Osteocyte (in vitro differentiated cells): ENCODE measurements around the gene IGSF3. TPM values are rescaled to one million over a fixed set of nuclear protein-coding genes. Genes with fewer than 3 reads are reported as not detected.

ENCODE experiments used
- DNase-seq: peaks from one replicate; pipeline ENCODE4 v3.0.0; 2021; ENCODE audit warnings: mixed read lengths; ENCODE audit not compliant: unreplicated experiment; ENCODE audit errors: extremely low spot score
- H3K27ac Mint-ChIP-seq: one replicate; pipeline ENCODE4 v1.8.0; 2021; ENCODE audit warnings: mild to moderate bottlenecking, mixed read lengths; ENCODE audit not compliant: unreplicated experiment
- H3K27me3 Mint-ChIP-seq: one replicate; pipeline ENCODE4 v1.8.0; 2021; ENCODE audit warnings: mixed read lengths; ENCODE audit not compliant: unreplicated experiment
- H3K36me3 Mint-ChIP-seq: one replicate; pipeline ENCODE4 v1.8.0; 2021; ENCODE audit warnings: mixed read lengths; ENCODE audit not compliant: unreplicated experiment
- H3K4me1 Mint-ChIP-seq: one replicate; pipeline ENCODE4 v1.8.0; 2021; ENCODE audit warnings: mixed read lengths; ENCODE audit not compliant: unreplicated experiment
- H3K4me3 Mint-ChIP-seq: one replicate; pipeline ENCODE4 v1.8.0; 2021; ENCODE audit warnings: mild to moderate bottlenecking, moderate library complexity, mixed read lengths; ENCODE audit not compliant: unreplicated experiment
- H3K9me3 Mint-ChIP-seq: one replicate; pipeline ENCODE4 v1.8.0; 2021; ENCODE audit warnings: mixed read lengths; ENCODE audit not compliant: unreplicated experiment
- total RNA-seq: library from RNA; stranded (reverse); gene quantifications from 2 replicates; pipeline ENCODE4 v1.2.1, GENCODE V29; 2021
- TF ChIP-seq, protein P1 (sequence below): fragments of 200-600 bp; sonication (generic); IDR thresholded peaks from 2 replicates; pipeline ENCODE4 v1.5.0; 2021; ENCODE audit warnings: antibody characterized with exemption, mild to moderate bottlenecking, moderate library complexity

Gene IGSF3
- total RNA-seq, 1 donor from 2014 or later = 43.2 TPM

- TF ChIP-seq, protein P1, sequence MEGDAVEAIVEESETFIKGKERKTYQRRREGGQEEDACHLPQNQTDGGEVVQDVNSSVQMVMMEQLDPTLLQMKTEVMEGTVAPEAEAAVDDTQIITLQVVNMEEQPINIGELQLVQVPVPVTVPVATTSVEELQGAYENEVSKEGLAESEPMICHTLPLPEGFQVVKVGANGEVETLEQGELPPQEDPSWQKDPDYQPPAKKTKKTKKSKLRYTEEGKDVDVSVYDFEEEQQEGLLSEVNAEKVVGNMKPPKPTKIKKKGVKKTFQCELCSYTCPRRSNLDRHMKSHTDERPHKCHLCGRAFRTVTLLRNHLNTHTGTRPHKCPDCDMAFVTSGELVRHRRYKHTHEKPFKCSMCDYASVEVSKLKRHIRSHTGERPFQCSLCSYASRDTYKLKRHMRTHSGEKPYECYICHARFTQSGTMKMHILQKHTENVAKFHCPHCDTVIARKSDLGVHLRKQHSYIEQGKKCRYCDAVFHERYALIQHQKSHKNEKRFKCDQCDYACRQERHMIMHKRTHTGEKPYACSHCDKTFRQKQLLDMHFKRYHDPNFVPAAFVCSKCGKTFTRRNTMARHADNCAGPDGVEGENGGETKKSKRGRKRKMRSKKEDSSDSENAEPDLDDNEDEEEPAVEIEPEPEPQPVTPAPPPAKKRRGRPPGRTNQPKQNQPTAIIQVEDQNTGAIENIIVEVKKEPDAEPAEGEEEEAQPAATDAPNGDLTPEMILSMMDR = no peak
- Mint-ChIP-seq H3K9me3 (peaks cover 3% of the 10 kb centered on the region), H3K4me1 (peaks cover 18% of the 10 kb centered on the region), H3K27me3 (peaks cover 9% of the 10 kb centered on the region), H3K27ac (no peak overlapping the region), H3K36me3 (peaks cover 2% of the 10 kb centered on the region), H3K4me3 (no peak overlapping the region)
- no peak for DNase-seq
These were observed 38.6 kb upstream of the IGSF3 start for GRCh38 chr1:116706123-116706522.

GRCh38 chr1:116704278-116704677 lies 36.7 kb upstream of the IGSF3 start:
- Mint-ChIP-seq H3K36me3 (peaks cover 2% of the 10 kb centered on the region), H3K9me3 (peaks cover 3% of the 10 kb centered on the region), H3K4me3 (no peak overlapping the region), H3K27ac (no peak overlapping the region), H3K27me3 (peaks cover 9% of the 10 kb centered on the region), H3K4me1 (peaks cover 7% of the 10 kb centered on the region)
- TF ChIP-seq, protein P1 = no peak
- no peak for DNase-seq

- DNase-seq = no peak
- TF ChIP-seq, protein P1 = no peak
- no peaks in the 10 kb centered on the region for H3K27me3 Mint-ChIP-seq
These were observed 32.1 kb upstream of the IGSF3 start for GRCh38 chr1:116699605-116700004.

GRCh38 chr1:116698244-116698595 lies 30.7 kb upstream of the IGSF3 start:
- H3K4me3 Mint-ChIP-seq = no peak overlapping the region
- no peaks in the 10 kb centered on the region for H3K27me3 Mint-ChIP-seq
- H3K36me3 Mint-ChIP-seq = peaks cover 2% of the 10 kb centered on the region
- TF ChIP-seq, protein P1 = no peak
- H3K27ac Mint-ChIP-seq = no peak overlapping the region
- peaks cover 3% of the 10 kb centered on the region for H3K9me3 Mint-ChIP-seq
- DNase-seq = no peak
- peaks cover 30% of the 10 kb centered on the region for H3K4me1 Mint-ChIP-seq

More at GRCh38 chr1:116699605-116700004, 32.1 kb upstream of the IGSF3 start:
- no peak overlapping the region for H3K27ac Mint-ChIP-seq
- H3K4me1 Mint-ChIP-seq = peaks cover 16% of the 10 kb centered on the region
- H3K9me3 Mint-ChIP-seq = peaks cover 3% of the 10 kb centered on the region
- H3K36me3 Mint-ChIP-seq = peaks cover 2% of the 10 kb centered on the region
- no peak overlapping the region for H3K4me3 Mint-ChIP-seq

DNA sequence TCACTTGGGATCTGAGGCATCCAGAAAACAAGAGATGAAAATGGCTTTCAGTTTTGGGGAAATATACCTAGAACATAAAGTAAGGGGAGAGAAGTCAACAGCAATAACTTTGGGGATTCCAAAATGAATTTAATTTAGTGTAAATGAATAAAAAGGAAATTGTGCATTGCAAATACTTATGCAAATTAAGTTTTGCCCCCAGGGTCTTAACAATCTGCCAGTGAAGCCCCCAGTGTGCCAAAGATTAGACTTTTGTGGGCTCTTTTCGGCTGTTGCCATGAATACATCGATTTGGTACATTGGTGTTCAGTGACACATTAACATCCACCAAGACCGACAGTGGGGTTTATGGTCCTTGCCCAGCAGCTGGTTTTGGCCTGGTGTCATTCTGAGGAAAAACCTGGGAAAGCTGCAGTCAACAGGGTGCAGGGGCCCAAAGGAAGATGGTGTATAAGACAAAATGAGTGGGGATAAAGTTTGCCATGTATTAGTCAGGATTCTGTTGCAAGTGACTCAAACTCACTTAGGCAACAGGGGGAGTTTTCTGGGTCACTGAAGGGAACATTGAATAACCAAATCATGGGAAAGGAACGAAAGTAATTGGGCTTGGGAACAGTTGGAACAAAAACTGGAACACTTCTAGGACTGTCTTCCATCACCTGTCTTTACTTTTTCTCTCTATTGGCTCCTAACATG lies 30.2 kb upstream of the IGSF3 start:
- Mint-ChIP-seq H3K36me3 (peaks cover 2% of the 10 kb centered on the region), H3K27ac (no peak overlapping the region), H3K4me1 (peaks cover 34% of the 10 kb centered on the region), H3K4me3 (no peak overlapping the region), H3K27me3 (no peaks in the 10 kb centered on the region), H3K9me3 (peaks cover 3% of the 10 kb centered on the region)
- TF ChIP-seq, protein P1 = no peak
- no peak for DNase-seq
